OCI-LY3 (cell line): Measurements from ENCODE around the gene FAF2.

ENCODE experiments used
- EZH2phosphoT487 ChIP-seq: fragments of 200-600 bp; shearing (Covaris generic); IDR thresholded peaks from 2 replicates; pipeline ENCODE4 v1.6.1; 2018; ENCODE audit warnings: antibody characterized with exemption, mixed run types, low read depth
- TF ChIP-seq, protein P1 (sequence below): fragments of 200-600, 300-600 bp; sonication (generic); IDR thresholded peaks from 2 replicates; pipeline ENCODE4 v1.5.1; 2014; ENCODE audit warnings: antibody characterized with exemption, low read length, low read depth

DNA sequence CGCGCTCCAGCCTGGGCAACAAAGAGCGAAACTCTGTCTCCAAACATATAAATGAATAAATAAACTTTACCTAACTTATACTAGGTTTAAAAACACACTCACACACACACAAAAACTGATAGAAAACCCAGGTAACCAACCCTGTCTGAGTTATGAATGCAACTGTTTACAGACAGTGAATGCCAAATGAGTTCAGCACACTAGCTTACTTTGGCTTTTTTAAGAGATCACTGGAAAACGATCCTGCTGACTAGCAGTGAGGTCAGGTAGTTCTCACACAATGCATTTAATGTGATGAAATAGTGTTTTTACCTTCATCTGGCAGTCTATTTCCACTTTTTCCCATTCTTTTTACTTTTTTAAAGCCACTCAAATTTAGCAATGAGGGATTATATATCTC is 22.4 kb downstream of the FAF2 start:
- TF ChIP-seq, protein P1, sequence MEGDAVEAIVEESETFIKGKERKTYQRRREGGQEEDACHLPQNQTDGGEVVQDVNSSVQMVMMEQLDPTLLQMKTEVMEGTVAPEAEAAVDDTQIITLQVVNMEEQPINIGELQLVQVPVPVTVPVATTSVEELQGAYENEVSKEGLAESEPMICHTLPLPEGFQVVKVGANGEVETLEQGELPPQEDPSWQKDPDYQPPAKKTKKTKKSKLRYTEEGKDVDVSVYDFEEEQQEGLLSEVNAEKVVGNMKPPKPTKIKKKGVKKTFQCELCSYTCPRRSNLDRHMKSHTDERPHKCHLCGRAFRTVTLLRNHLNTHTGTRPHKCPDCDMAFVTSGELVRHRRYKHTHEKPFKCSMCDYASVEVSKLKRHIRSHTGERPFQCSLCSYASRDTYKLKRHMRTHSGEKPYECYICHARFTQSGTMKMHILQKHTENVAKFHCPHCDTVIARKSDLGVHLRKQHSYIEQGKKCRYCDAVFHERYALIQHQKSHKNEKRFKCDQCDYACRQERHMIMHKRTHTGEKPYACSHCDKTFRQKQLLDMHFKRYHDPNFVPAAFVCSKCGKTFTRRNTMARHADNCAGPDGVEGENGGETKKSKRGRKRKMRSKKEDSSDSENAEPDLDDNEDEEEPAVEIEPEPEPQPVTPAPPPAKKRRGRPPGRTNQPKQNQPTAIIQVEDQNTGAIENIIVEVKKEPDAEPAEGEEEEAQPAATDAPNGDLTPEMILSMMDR: no peak
- no peak for TF ChIP-seq EZH2phosphoT487
